Esophagus squamous epithelium (tissue), 5 donors: ENCODE results near the gene BPIFA3. TPM values are rescaled to one million over a fixed set of nuclear protein-coding genes. Genes with fewer than 3 reads are reported as not detected.

Experiments used
- DNase-seq: peaks from one replicate; lab custom pipeline; 2025; lab: John Stamatoyannopoulos, UW
- H3K27ac ChIP-seq, 4 donors: fragments of 200-600 bp; sonication (generic); one replicate each; pipeline ENCODE4 v1.5.1; 2016 to 2019; ENCODE audit warnings: mild to moderate bottlenecking in 1 of 4
- H3K27me3 ChIP-seq, 4 donors: fragments of 200-600 bp; sonication (generic); 1 replicate in 3 of 4; 2 replicates in 1 of 4; pipeline versions ENCODE4 v1.5.1 to v1.6.0; 2017 to 2021; ENCODE audit warnings: antibody characterized with exemption in 1 of 4
- H3K36me3 ChIP-seq, 3 donors: fragments of 200-600 bp; sonication (generic); one replicate each; pipeline ENCODE4 v1.5.1; 2016 to 2019
- H3K4me1 ChIP-seq, 3 donors: fragments of 200-600 bp; sonication (generic); one replicate each; pipeline ENCODE4 v1.5.1; 2017 to 2019
- H3K4me3 ChIP-seq, 4 donors: fragments of 200-600 bp; sonication (generic); 1 replicate in 3 of 4; 2 replicates in 1 of 4; pipeline ENCODE4 v1.5.1; 2016 to 2019; ENCODE audit warnings: mild to moderate bottlenecking in 2 of 4, moderate library complexity in 1 of 4
- H3K9me3 ChIP-seq, 3 donors: fragments of 200-600 bp; sonication (generic); one replicate each; pipeline ENCODE4 v1.5.1; 2016 to 2019
- CTCF ChIP-seq, 6 experiments: fragments of 450-650 bp in 4 of 6; fragments of 200-600 bp in 2 of 6; sonication (generic) in 2 of 6; IDR thresholded peaks; one replicate each; pipeline ENCODE4 v1.5.1; 2016 to 2019; ENCODE audit warnings: antibody characterized with exemption in 6 of 6, mild to moderate bottlenecking in 4 of 6, moderate library complexity in 4 of 6
- POLR2A ChIP-seq, 4 donors: fragments of 450-650 bp; IDR thresholded peaks; one replicate each; pipeline ENCODE4 v1.6.1; 2017; ENCODE audit warnings: antibody characterized with exemption in 4 of 4, mild to moderate bottlenecking in 4 of 4, moderate library complexity in 3 of 4
- WGBS, 2 donors: methylation state at CpG; one replicate each; pipeline ENCODE4 v1.1.5; 2018; 5-methylcytosine and 5-hydroxymethylcytosine counted together
- intact Hi-C: fragments of 100-400 bp; cut with DNase I; formaldehyde crosslinking; loops from one replicate; pipeline ENCODE4 v1.15.0; 2022
- total RNA-seq, 4 donors: library from RNA; depleted of rRNA; stranded (reverse); fragments of >200 nt; gene quantifications; one replicate each; pipeline ENCODE4 v1.1.0, GENCODE V29; 2016
- donor health status: DM: yes; HTN: yes; CAD: no.

The BPIFA3 gene
- total RNA-seq, 4 donors from 2014 or later = not detected

GRCh38 chr20:33275215-33275614, 58.1 kb downstream of the BPIFA3 start:
- peaks cover 0 to 46% (median 0%) of the 10 kb centered on the region in 4 donors for H3K27me3 ChIP-seq
- no peaks in the 10 kb centered on the region for H3K4me1 ChIP-seq
- H3K4me3 ChIP-seq = no peak overlapping the region
- TF ChIP-seq POLR2A (IDR thresholded peaks at IDR 0.05) (no peak), CTCF (IDR thresholded peaks at IDR 0.05) (no peak)
- WGBS, 2 donors = 56 to 65% methylated on average over 8 of the region's 8 CpGs
- H3K27ac ChIP-seq = no peak overlapping the region
- no peak for DNase-seq
- intact Hi-C loops = no loop called here
- no peaks in the 10 kb centered on the region for H3K9me3 ChIP-seq
- H3K36me3 ChIP-seq = no peaks in the 10 kb centered on the region

DNA sequence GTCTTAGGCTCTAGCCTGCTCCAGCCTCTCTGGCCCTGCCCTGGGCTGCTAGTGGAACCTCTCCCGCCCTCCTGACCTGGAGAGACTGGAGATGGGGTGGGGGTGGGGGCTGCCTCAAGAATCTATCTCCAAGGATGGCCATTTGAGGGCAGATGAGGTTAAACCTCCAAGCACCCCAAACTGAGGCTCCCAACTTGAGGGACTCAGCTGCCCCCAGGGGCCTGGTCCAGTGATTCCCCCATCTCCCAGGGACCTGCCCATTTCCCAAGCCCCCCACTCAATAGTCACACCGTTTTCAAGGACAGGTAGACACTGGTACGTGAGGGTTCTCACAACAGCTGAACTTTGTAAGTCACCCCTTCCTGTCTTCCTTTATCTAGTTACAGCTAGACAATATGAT, 58.7 kb downstream of the BPIFA3 start:
- TF ChIP-seq POLR2A (IDR thresholded peaks at IDR 0.05) (no peak), CTCF (IDR thresholded peaks at IDR 0.05) (no peak)
- no peak overlapping the region for H3K27ac ChIP-seq
- H3K4me1 ChIP-seq = no peaks in the 10 kb centered on the region
- 48 to 66% methylated on average over 2 to 3 of the region's 3 CpGs for WGBS, 2 donors
- H3K4me3 ChIP-seq = no peak overlapping the region
- H3K36me3 ChIP-seq = no peaks in the 10 kb centered on the region
- peaks cover 0 to 53% (median 0%) of the 10 kb centered on the region in 4 donors for H3K27me3 ChIP-seq
- H3K9me3 ChIP-seq = no peaks in the 10 kb centered on the region
- DNase-seq = no peak
- intact Hi-C loops = no loop called here

DNA sequence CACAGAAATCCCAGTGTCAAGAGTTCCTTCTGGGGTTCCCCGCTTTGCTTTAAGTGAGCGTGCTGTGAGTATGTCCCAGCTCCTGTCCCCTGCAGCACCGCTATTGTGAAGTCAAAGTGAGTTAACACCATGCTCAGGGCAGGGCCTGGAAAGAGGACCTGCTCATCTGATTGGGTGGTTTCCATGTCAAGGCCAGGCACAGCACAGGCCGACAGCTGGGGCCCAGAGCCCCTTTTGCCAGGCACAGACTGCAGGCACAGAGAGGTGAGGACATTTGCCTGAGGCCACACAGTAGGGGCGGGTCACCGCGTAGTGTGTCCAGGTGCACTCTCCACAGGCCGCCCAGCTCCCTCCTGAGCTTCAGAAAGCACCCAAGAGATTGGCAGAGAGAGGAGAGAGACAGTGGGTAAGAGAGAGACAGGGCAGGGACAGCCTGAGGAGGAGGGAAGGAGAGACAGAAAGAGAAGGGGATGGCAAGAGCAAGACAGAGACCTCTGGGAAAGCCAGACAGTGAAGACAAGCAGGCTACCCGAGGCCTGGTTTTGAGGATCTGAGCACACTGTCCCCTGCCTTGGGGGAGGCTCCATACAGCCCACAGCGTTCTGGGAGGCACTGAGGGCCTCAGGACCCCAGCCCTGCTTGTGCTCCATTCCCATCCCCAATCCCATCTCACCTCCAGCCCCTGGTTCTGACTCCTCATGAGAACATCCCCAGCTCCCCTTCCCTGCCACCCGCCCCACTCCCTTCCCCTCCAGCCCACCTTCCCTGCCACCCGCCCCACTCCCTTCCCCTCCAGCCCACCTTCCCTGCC, 59.4 kb downstream of the BPIFA3 start:
- no peaks in the 10 kb centered on the region for H3K4me1 ChIP-seq
- TF ChIP-seq POLR2A (IDR thresholded peaks at IDR 0.05) (no peak), CTCF (IDR thresholded peaks at IDR 0.05) (no peak)
- no peaks in the 10 kb centered on the region for H3K9me3 ChIP-seq
- 62 to 83% methylated on average over 3 to 11 of the region's 12 CpGs for WGBS, 2 donors
- intact Hi-C loops = no loop called here
- H3K27ac ChIP-seq = no peak overlapping the region
- no peak overlapping the region for H3K4me3 ChIP-seq
- H3K36me3 ChIP-seq = no peaks in the 10 kb centered on the region
- DNase-seq = no peak
- H3K27me3 ChIP-seq = peaks cover 0 to 55% (median 0%) of the 10 kb centered on the region in 4 donors

Other genes starting within 250 kb of the BPIFA3 start
- not detected for gene SUN5, start 212.9 kb upstream of the BPIFA3 start, total RNA-seq
- gene BPIFB2, start 209.6 kb upstream of the BPIFA3 start, total RNA-seq = 10 to 100 TPM in 1 of 4 donors, 1 to 10 TPM in 1, under 1 TPM in 1, not detected in 1; 0.19 to 93.5 (median 1.6) TPM
- not detected for gene BPIFB6, start 185.7 kb upstream of the BPIFA3 start, total RNA-seq
- not detected for gene BPIFB3, start 163.4 kb upstream of the BPIFA3 start, total RNA-seq
- gene BPIFB4, start 137.7 kb upstream of the BPIFA3 start, total RNA-seq = not detected
- not detected for gene BPIFA2, start 49.2 kb upstream of the BPIFA3 start, total RNA-seq
- gene BPIFA1, start 18.6 kb downstream of the BPIFA3 start, total RNA-seq = not detected
- 10 to 100 TPM in 1 of 4 donors, 1 to 10 TPM in 1, under 1 TPM in 1, not detected in 1; 0.38 to 99.4 (median 4.3) TPM for gene BPIFB1, start 65.9 kb downstream of the BPIFA3 start, total RNA-seq
- 10 to 100 TPM; 13.5 to 23.2 (median 20.1) TPM for gene CDK5RAP1, start 184.2 kb downstream of the BPIFA3 start, total RNA-seq
- 10 to 100 TPM in 3 of 4 donors, 1 to 10 TPM in 1; 6.3 to 27.3 (median 14.0) TPM for gene SNTA1, start 226.4 kb downstream of the BPIFA3 start, total RNA-seq